Sigmoid colon (tissue), 4 donors: Measurements from ENCODE around the gene NRM.

Source experiments
- CTCF ChIP-seq, 4 experiments: fragments of 450-650 bp in 3 of 4; fragments of 200-600 bp in 1 of 4; IDR thresholded peaks; one replicate each; pipeline ENCODE4 v1.5.1; 2016 to 2019; ENCODE audit warnings: antibody characterized with exemption in 4 of 4, mild to moderate bottlenecking in 3 of 4, moderate library complexity in 2 of 4
- EP300 ChIP-seq, 4 donors: sonication (generic); formaldehyde crosslinking; IDR thresholded peaks; one replicate each; pipeline ENCODE4 v1.6.1; 2017; ENCODE audit warnings: antibody characterized with exemption in 4 of 4
- POLR2A ChIP-seq, 2 donors: fragments of 450-650 bp; IDR thresholded peaks; one replicate each; pipeline ENCODE4 v1.6.1; 2016; ENCODE audit warnings: antibody characterized with exemption in 2 of 2, mild to moderate bottlenecking in 2 of 2, moderate library complexity in 2 of 2
- POLR2AphosphoS5 ChIP-seq, 4 donors: sonication (generic); formaldehyde crosslinking; IDR thresholded peaks; one replicate each; pipeline ENCODE4 v1.6.1; 2017; ENCODE audit warnings: antibody characterized with exemption in 4 of 4

- TF ChIP-seq POLR2A (IDR thresholded peaks at IDR 0.05) (no peak), CTCF (IDR thresholded peaks at IDR 0.05) (no peak), POLR2AphosphoS5 (IDR thresholded peaks at IDR 0.05) (no peak), EP300 (IDR thresholded peaks at IDR 0.05) (no peak)
These were observed 13.0 kb upstream of the NRM start for GRCh38 chr6:30703821-30704220.
